Stimulated activated CD4-positive, alpha-beta T cell treated with anti-CD3 and anti-CD28 coated beads, Interleukin-1b, Interleukin-23, amount 100 ng/mL, for 1 hour (primary cell): ENCODE results near the gene ELF1.
"Not testable (repeated sequence)": the region's sequence is repeated elsewhere in the genome, so short reads cannot be mapped to it uniquely, and the experiment has no call there.

Experiments
- DNase-seq, 2 donors: peaks; one replicate each; pipeline ENCODE4 v3.0.0-alpha.2; 2020; ENCODE audit warnings: low read depth in 2 of 2

Gene ELF1

DNA sequence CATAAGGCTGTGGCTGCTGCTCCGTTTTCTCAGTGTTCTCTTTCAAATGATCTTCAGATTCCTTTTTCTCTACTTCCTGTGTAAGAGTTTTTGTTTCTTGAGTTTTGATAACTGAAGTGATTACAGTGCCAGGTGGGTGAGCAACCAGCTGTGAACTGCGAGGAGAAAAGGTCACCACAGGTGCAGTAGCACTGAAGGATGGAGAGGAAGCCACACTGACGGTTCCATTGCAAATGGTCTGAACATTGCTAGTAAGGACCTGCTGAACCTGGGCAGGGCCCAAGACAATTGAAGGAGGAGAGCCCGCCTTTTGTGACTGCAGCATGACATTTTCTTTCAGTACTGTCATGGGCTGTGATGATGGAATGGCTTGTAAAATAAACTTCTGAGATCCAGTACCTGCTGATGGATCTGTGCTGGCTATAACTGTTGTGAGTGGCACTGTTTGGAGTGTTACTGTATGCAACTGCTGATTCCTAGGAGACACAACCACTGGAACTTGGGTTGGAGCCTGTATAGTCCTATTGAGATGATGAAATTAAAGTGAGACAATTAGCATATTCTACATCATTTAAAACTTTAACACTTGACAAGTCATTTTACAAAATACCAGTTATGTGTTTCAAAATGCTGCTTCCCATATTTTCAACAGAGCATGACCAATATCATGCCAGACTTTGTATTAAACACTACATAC lies 85.5 kb downstream of the ELF1 start:
- no peak for DNase-seq

DNA sequence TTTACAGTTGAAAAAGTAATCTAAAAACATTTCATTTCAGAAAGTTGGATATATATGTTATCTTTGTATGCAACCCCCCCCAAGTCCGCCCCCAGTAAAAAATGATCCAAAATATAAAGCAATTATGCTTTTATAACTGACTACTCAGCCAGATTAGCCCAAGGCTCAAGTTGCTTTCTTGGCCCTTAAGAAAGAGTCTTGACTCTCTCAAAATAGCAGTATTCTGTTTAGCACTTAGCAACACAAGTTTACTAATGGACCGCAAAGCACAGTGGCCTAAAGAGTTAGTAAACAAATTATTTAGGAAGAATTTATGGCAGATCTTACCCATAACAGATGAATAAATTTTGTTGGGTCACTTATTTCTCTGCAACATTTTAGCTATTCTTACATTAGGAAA lies 86.9 kb downstream of the ELF1 start:
- DNase-seq, result no peak

DNA sequence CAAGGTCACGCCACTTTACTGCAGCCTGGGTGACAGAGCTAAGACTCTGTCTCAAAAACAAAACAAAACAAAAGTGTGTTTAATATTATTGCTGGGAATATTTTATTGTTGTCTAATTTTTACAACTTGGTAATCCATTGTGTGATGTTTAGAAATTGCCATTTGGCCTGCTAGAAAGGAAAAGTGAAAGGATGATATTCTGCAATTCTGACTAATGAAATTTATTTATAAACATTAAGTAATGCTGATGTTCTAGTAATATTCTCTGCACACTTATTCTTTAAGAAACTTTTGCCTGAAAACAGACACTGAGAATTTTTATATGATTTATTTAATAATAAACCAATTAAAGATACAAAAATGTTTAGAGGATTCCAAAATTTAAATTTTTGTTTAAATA lies 87.4 kb downstream of the ELF1 start:
- no peak for DNase-seq

DNA sequence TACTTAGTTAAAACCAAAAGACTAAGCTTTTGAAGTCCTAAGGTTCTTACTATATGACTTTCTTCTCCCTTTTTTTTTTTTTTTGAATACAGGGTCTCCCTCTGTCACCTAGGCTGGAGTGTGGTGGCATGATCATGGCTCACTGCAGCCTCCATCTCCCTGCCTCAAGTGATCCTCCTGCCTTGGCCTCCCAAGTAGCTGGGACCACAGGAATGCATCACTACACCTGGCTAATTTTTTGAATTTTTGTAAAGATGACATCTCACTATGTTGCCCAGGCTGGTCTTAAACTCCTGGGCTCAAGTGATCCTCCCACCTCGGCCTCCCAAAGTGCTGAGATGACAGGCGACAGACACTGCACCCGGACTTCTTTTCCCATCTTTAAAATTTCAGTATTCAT lies 89.2 kb downstream of the ELF1 start:
- DNase-seq, result not testable (repeated sequence)

DNA sequence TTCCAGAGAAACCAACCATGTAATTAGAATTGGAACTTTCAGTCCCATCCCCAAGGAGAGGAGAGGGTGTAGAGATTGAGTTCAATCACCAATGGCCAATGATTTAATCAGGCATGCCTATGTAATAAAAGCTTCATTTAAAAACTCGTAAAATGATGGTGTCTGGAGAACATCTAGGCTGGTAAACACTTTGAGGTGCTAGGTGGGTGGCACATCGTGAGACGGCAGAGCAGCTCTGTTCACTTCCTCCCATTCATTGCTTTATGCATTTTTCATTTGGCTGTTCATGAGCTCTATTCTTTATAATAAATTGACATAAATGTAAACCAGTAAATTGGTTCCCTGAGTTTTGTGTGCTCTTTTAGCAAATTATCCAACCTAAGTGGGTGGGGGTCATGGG lies 90.1 kb downstream of the ELF1 start:
- DNase-seq, result no peak

DNA sequence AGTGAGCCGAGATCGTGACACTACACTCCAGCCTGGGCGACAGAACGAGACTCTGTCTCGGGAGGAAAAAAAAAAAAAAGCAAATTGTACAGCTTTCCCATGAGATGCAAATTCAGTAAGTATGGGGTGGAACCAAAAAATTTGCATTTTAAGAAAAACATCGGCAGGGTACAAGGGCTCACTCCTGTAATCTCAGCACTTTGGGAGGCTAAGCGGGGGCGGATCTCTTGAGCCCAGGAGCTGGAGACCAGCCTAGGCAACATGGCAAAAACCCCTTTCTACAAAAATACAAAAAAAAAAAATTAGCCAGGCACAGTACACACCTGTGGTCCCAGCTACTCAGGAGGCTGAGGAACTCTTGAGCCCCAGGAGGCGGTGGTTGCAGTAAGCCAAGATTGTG lies 91.2 kb downstream of the ELF1 start:
- no peak for DNase-seq

DNA sequence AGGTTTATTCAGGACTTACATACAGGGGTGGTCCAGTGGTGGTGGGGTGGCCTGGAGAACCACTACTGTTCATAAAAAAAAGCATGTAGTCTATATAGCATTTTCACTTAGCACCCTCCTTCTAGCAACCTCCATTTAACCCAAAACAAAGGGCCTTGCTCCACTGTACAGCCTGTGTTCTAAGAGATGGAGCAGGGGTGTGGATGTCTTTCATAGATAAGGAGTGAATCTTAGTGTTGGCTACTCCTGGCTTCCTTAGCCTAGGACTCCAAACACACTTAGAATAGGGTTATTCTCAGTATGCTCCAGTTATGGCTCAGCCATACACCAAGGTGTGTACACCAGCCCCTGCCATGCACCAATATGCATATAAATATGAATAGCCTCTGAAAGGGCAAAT lies 95.2 kb downstream of the ELF1 start:
- DNase-seq, result no peak

DNA sequence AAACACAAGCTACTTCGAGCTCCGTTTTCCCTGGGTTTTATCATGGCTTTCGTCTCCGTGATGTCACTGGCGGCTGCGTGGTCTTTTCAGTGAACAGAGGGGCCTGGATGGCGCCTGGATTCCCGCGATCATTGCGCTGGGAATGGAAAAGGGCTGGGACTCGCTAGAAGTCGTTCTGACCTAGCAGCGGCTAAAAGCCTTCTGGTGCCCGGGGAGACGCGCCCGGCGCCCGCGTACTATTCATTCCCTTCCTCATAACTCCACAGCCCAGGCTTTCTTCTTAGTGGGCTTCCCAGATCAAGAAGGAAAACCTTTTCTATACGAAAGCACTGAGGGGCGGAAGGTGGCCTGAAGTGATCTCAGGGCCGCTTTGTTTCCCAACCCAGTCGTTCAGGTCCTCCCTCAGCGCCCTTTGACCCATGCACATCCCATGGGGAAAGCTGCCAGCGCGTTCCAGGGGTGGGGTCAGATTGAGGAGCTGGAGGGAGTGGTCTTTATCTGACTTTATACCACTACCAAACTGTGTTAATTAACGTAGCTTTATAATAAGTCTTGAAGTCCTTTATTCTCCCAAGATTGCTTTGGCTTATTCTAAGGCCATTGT lies 96.6 kb downstream of the ELF1 start:
- no peak for DNase-seq

DNA sequence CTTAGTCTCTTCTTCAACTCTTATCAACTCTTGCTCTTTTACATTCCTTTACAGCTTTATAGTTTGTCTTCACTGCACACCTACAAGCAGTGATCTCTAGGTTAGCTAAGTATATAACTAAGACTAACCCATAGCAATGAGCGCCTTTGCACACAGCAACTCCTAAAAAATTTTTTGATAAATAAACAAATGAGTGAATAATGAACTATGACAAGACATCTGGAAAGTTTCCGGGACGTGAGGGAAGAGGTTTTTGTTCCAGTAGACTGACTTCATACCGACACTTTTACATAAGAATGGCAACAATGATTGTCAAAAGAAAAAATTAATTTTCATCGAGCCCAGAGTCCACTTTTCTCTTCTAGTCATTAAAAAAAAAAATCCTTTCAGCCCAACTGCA lies 98.3 kb downstream of the ELF1 start:
- no peak for DNase-seq

DNA sequence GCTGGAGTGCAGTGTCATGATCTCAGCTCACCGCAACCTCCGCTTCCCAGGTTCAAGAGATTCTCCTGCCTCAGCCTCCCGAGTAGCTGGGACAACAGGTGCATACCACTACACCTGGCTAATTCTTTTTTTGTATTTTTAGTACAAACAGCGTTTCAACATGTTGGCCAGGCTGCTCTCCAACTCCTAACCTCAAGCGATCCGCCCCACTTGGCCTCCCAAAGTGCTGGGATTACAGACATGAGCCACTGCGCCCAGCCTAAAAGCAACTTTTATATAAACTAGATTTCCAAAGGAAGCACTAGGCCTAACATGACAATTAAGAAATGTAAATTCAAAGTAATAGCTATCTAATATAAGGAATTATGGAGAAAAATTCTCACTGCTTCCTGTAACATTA lies 99.2 kb downstream of the ELF1 start:
- DNase-seq, result not testable (repeated sequence)

DNA sequence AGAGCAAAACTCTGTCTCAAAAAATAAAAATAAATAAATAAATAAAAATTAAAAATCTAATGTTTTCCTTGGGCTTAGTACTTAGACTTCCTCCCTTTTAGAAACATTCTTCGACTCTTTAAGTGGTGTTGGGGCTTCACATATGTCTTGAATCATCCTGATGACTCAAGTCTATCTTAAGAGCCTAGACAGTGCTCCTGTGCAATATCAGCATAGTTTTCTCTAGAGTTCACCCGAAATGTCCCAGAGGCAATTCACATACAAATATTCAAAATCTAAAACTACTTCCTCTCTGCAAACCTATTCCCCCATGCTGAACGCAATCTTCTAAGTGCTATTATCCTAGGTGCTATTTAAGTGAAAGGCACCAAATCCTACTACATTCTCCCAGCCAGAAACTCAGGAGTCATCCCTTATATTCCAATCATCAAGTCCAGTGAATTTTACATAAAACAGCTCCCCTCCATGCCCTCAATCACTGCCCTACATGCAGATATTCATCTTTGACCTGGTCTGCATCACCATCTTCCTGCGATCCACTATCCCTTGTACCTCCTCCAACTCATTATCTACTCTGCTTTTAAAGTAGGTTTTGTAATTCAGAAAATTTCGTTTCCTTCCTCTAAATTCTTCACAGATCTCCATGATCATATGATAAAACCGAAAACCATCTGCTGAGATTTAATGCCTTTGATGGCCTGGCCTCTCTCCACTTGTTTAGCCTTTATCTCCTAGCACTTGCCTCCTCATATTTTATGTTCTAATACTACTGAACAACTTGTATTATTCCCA lies 102.7 kb downstream of the ELF1 start:
- no peak for DNase-seq

DNA sequence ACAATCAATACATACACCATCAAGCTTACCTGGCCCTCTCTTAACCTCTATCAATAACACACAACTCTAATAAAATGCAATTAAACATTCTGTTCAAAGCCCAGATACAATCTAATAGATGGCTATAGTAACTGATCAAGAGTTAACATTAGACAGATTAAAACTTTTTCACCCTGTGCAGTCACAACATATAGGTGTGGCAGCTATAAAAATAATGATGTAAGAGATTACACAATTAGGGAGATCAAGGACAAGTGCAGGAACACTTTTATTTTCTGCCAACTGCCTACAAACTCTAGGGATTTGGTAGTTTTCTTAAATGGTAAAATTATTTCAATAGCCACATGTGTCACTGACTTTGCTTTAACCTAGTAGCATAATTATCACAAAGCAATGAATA lies 104.3 kb downstream of the ELF1 start:
- not testable (repeated sequence) for DNase-seq

DNA sequence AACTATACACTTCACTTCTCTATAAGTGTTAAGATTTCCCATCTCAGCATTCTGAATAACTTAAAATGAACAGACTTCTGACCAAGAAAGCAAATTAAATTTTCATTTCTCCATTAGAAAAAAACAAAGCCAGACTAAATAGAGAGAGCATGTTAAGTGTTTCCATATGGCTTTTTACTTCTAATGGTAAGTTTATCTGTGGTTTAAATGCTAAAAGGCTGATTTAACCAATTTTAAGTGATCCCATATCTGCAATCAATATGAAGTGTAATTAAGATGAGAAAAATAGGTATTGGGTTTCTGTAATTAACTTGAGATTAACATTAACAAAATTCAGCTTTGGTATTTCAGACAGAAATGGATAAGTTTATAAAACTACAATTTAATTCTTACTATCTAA lies 107.8 kb downstream of the ELF1 start:
- DNase-seq, result no peak

DNA sequence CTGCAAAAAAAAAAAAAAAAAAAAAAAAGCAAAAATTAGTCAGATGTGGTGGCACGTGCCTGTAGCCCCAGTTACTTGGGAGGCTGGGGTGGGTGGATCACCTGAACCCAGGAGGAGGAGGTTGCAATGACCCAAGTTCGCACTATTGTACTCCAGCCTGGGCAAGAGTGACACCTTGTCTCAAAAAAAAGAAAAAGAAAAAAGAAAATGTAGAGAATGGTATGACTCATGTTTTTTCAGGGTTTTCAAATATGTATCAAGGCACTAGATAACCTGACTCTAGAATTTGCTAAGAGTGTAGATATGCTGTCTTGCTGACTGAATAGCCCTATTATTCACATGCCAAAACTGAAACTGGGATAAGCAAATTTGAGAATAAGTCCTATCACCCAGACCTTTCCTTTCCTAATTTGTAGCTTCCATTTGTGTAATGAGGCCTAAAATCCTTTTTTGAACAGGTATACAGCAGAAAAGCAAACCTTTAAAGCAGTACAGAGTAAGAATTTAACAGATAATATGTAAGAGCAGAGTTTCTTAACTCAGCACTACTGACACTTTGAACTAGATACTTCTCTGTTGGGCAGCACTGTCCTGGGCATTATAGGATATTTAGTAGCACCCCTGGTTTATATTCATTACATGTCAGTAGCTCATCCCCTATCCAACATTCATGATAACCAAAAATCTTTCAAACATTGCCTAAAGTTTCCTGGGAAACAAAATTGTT lies 108.6 kb downstream of the ELF1 start:
- DNase-seq, result no peak

DNA sequence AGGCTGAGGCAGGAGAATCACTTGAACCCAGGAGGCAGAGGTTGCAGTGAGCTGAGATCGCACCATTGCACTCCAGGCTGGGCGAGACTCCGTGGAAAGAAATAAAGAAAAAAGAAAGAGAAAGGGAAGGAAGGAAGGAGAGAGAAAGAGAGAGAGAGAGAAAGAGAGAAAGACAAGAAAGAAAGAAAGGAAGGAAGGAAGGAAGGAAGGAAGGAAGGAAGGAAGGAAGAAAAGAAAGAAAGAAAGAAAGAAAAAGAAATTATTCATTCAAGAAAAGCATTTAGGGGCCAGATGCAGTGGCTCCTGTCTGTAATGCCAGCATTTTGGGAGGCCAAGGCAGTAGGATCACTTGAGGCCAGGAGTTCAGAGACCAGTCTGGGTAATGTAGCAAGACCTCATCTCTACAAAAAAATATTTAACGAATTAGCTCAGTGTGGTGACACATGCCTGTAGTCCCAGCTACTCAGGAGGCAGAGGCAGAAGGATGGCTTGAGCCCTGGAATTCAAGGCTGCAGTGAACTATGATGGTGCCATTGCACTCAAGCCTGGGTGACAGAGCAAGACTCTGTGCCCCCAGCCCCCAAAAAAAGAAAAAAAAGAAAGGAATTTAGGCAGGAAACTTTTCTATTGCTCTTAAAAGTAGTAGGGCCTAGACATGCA lies 109.4 kb downstream of the ELF1 start:
- not testable (repeated sequence) for DNase-seq

DNA sequence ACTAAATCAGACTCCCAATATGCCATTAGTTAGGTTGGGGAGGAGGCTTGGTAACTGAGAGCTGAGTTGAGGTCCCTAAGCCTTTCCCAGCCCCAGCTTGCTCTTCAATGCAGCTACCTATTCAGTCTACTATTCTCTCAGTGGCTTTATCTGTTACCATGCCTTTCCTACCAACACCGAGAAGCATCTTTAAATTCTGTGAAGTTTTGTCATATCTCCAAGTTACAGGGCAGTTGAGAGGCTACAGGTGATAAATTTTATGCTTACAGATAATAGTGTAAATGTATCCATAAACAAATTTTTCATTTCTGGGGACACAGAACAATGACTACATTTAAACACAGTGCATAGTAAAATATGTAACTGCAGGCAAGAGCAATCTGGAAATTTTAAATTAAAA lies 110.6 kb downstream of the ELF1 start:
- no peak for DNase-seq

DNA sequence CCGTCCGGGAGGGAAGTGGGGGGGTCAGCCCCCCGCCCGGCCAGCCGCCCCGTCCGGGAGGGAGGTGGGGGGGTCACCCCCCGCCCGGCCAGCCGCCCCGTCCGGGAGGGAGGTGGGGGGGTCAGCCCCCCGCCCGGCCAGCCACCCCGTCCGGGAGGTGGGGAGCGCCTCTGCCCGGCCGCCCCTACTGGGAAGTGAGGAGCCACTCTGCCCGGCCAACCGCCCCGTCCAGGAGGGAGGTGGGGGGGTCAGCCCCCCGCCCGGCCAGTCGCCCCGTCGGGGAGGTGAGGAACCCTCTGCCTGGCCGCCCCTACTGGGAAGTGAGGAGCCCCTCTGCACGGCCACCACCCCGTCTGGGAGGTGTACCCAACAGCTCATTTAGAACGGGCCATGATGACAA lies 118.1 kb downstream of the ELF1 start:
- DNase-seq, result not testable (repeated sequence)

DNA sequence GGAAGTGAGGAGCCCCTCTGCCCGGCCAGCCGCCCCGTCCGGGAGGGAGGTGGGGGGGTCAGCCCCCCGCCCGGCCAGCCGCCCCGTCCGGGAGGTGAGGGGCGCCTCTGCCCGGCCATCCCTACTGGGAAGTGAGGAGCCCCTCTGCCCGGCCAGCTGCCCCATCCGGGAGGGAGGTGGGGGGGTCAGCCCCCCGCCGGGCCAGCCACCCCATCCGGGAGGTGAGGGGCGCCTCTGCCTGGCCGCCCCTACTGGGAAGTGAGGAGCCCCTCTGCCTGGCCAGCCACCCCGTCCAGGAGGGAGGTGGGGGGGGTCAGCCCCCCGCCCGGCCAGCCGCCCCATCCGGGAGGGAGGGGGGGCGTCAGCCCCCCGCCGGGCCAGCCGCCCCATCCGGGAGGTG lies 118.5 kb downstream of the ELF1 start:
- not testable (repeated sequence) for DNase-seq

DNA sequence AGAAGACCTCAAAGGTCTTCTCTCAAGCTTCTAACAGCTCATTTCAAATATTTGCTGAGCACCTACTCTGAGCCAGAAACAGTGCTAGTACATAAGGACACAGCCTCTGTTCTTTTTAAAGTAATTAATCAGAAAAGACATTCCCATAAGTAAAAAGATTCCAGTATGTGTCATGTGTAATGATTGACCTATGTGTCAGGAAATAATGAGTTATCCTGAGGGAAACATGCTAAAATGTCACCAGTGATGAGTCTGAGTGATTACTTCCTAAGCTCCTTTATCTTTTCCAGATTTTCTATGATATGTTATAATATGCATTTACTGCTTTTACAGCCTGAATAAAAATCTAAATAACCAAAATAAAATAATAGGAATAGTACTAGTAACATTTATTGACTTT lies 122.1 kb downstream of the ELF1 start:
- DNase-seq, result no peak

DNA sequence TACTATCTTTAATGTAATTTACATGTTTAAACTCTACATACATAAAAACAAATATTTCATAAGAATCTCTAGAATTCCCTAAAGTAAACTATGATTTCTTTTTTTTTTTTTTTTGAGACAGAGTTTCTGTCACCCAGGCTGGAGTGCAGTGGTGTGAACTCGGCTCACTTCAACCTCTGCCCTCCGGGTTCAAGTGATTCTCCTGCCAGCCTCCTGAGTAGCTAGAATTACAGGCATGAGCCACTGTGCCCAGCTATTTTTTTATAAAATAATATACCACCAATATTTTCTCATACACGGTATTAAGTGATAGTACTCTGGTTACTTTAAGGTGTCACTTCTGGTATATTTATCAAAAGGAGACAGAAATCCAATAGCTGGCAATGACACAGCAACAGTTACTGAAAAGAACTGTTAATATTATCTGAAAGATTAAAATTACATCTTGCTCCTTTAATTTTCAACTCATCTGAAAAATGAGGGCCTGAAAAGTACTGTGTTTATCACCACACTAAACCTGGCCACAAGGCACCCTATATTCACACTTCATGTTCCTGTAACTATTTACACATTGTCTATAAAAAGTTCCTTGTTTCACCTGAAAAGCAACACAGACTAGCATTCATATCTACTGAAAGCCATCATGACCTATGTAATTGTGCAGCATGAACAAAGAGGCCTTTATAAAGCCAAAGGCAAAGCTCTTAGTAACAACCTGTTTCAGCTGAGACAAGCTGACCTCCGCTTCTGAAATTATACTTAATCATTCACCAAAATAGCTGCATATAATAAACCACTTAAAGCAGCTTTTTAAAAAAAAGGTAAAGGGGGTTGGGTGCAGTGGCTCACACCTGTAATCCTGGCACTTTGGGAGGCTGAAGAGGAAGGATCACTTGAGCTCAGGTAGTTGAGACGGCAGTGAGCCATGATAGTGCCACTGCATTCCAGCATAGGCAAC lies 123.6 kb downstream of the ELF1 start:
- DNase-seq, result no peak

DNA sequence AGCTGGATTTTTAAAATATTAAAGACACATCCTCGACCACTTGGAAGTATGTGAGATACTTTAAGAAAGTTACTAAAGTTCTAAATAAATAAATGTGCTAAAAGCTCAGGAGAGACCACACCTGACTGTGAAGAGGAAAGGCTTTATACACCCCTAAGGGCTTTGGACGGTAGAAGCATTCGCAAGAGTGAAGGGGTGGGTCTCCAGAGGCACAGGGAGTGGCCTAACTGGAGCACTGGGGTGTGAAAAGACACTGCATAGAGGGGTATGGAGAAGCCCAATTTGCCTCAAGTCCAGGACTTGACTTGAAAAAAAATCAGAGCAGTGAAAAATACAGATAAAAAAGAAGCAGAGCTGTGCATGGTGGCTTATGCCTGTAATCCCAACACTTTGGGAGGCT lies 125.5 kb downstream of the ELF1 start:
- DNase-seq, result not testable (repeated sequence)
